Naive thymus-derived CD8-positive, alpha-beta T cell (primary cell): ENCODE data around the gene KIF1A. TPM values are rescaled to one million over a fixed set of nuclear protein-coding genes. Genes with fewer than 3 reads are reported as not detected.
A peak's percentile ranks its signal among the peaks of the same experiment; 100 is the strongest.

ENCODE experiments used
- ATAC-seq, 2 donors: fragments of 150-1000 bp; cut with Tn5 transposase in 1 of 2; sonication (Bioruptor Pico), chemical (Tn5 transposase) in 1 of 2; 1 replicate in 1 of 2; 2 replicates in 1 of 2; pipeline ENCODE4 v1.10.0; 2021; ENCODE audit warnings: mild to moderate bottlenecking in 2 of 2, moderate library complexity in 2 of 2
- POLR2A ChIA-PET: fragments of 350-600 bp; sonication (Branson Sonifier 250); formaldehyde crosslinking; loops from one replicate; lab custom pipeline; 2021; ENCODE audit warnings: antibody characterized with exemption; lab: Charles Lee
- DNase-seq, 10 donors: peaks; one replicate each; pipeline versions ENCODE4 v3.0.0 to v3.0.0-alpha.2; 2020 to 2022
- H3K27ac Mint-ChIP-seq, 10 donors: one replicate each; pipeline ENCODE4 v1.8.0; 2020 to 2022; ENCODE audit warnings: mild to moderate bottlenecking in 10 of 10, mixed read lengths in 10 of 10, moderate library complexity in 4 of 10, inconsistent platforms in 1 of 10
- H3K27me3 Mint-ChIP-seq, 5 donors: one replicate each; pipeline ENCODE4 v1.8.0; 2021 to 2022; ENCODE audit warnings: mixed read lengths in 5 of 5
- H3K36me3 Mint-ChIP-seq, 3 donors: one replicate each; pipeline ENCODE4 v1.8.0; 2020 to 2022; ENCODE audit warnings: mixed read lengths in 3 of 3, mild to moderate bottlenecking in 2 of 3, inconsistent platforms in 1 of 3
- H3K4me1 Mint-ChIP-seq, 4 donors: one replicate each; pipeline ENCODE4 v1.8.0; 2021 to 2022; ENCODE audit warnings: mixed read lengths in 4 of 4
- H3K4me3 Mint-ChIP-seq, 10 donors: one replicate each; pipeline ENCODE4 v1.8.0; 2020 to 2022; ENCODE audit warnings: mild to moderate bottlenecking in 10 of 10, mixed read lengths in 10 of 10, moderate library complexity in 6 of 10, inconsistent platforms in 1 of 10
- H3K9me3 Mint-ChIP-seq, 9 donors: one replicate each; pipeline ENCODE4 v1.8.0; 2020 to 2022; ENCODE audit warnings: mixed read lengths in 9 of 9, mild to moderate bottlenecking in 3 of 9, inconsistent platforms in 1 of 9, moderate library complexity in 1 of 9
- polyA plus RNA-seq, 3 donors: library from polyadenylated mRNA; unstranded; fragments of 300-500 nt; fragmentation: Illumina TruSeq; gene quantifications; one replicate each; pipeline ENCODE4 v1.2.3, GENCODE V29; 2021
- total RNA-seq, 8 experiments: library from RNA in 2 of 8; stranded (reverse) in 2 of 8; gene quantifications; one replicate each; pipeline ENCODE4 v1.2.3 and lab custom pipeline; 2021 to 2026

The KIF1A gene
- total and polyA plus RNA-seq, 5 experiments from 2014 or later = 0.10 TPM; not detected in 4

DNA sequence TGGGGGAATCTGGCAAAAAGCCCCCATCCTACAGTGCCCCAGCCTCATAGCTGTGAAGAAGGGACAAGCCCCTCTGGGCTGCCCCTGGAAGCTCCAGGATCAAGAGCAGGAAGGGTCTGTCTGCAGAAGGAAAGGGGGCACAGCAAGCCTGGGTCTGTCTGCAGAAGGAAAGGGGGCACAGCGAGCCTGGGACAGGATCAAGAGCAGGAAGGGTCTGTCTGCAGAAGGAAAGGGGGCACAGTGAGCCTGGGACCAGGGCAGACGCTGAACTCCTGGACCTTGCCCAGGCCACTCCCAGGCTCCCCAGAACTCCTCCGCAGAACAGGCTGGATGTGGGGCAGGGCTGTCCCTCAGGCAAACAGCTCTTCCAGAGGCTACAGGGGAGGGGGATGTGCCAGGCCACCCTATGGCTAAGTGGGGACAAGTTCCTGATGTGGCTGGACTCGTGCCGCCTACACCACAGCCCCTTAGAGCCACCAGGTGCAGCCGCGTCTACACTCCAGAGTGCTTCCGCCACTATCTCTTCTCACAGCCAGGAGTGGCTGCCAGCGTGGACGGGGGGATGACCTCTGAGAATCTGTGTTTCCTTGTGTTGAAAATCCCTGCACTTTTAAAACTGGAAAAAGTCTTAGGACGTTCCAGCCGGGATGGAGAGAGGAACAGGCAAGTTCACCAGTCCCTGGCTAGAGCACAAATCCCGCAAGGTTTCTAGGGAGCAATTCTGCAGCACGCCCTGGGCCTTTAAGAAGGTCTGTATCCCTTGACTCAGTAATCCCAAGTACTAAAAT, 20.8 kb downstream of the KIF1A start:
- Mint-ChIP-seq H3K36me3 (no peaks in the 10 kb centered on the region), H3K27ac (no peak overlapping the region)
- POLR2A ChIA-PET = no interaction called here

DNA sequence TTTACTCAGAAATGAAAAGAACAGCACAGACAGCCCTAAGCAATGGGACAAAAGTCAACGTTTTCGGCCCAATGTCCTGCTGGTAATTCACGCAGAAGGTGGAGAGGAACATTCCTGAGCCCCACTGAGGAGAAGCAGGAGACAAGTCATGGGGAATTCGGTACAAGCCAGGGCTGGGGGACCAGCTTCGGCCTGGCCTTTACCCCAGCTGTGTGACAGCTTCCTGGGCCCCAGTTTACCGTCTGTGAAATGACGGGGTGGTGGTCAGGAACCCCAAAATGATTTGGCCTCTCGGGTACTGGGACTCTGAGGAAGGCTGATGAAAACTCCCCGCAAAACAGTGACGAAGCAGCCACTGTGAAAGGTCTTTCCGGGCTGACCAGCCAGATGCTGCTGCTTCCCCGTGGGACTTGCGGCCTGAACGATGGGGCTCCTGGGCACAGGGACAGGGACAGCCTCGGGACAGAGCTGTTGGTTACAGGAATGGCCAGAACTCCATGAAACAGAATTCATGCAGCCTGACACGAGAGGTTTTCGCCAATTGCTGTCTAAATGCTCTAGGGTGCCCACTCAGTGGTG, 21.6 kb downstream of the KIF1A start:
- H3K27me3 Mint-ChIP-seq = peaks cover 3 to 71% (median 38%) of the 10 kb centered on the region in 5 donors
- H3K36me3 Mint-ChIP-seq = no peaks in the 10 kb centered on the region
- POLR2A ChIA-PET = no interaction called here
- no peak overlapping the region for H3K4me3 Mint-ChIP-seq
- H3K9me3 Mint-ChIP-seq = no peaks in the 10 kb centered on the region
- H3K4me1 Mint-ChIP-seq = peaks cover 0 to 2% (median 0%) of the 10 kb centered on the region in 4 donors
- ATAC-seq (no peak), DNase-seq (no peak)
- H3K27ac Mint-ChIP-seq = no peak overlapping the region

More for the DNA sequence above, 20.8 kb downstream of the KIF1A start:
- Mint-ChIP-seq H3K9me3 (peaks cover 0 to 3% (median 0%) of the 10 kb centered on the region in 9 donors), H3K4me1 (peaks cover 0 to 2% (median 0%) of the 10 kb centered on the region in 4 donors), H3K27me3 (peaks cover 2 to 71% (median 36%) of the 10 kb centered on the region in 5 donors), H3K4me3 (no peak overlapping the region)
- no peak for DNase-seq
- no peak for ATAC-seq

DNA sequence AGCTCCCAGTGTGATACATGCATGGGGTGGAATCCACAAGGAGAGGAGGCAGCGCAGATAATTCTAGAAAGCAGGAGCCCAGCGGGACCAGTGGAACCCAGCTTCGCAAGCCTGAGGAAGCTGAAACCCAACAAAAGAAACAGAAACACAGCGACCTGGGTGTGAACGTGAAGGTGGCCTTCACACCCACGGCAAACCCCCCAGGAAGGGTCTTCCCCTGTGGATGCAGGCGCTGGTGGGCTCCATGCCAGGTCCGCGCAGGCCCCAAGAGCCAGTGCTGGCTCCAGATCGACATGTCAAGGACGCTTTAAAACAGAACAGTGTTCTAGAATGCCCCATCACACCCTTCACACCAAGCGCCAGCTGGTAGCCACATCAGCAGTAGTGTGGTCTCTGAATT, 22.1 kb downstream of the KIF1A start:
- Mint-ChIP-seq H3K4me1 (peaks cover 0 to 2% (median 0%) of the 10 kb centered on the region in 4 donors), H3K27me3 (peaks cover 3 to 65% (median 39%) of the 10 kb centered on the region in 5 donors), H3K36me3 (no peaks in the 10 kb centered on the region), H3K27ac (no peak overlapping the region), H3K9me3 (no peaks in the 10 kb centered on the region), H3K4me3 (no peak overlapping the region)
- no peak for ATAC-seq
- POLR2A ChIA-PET = no interaction called here
- DNase-seq = no peak

DNA sequence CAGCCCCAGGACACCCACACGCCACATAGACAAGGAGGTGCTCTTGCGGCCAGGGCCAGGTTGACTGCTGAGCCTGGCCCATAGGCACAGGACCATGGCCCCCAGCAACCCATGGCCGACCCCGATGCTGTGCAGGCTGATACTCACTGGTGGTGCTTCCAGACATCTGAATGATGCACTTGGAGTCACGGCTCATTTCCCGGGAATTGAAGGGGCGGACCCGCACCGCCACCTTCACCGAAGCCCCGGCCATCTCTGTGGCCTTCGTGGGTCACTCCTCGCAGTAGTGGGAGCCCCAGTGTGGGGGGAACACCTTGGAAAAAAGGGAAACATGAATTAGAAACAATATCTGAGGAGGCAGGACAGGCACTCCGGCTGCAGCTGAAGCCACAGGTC, 22.5 kb downstream of the KIF1A start:
- Mint-ChIP-seq H3K4me3 (no peak overlapping the region), H3K27me3 (peaks cover 3 to 65% (median 39%) of the 10 kb centered on the region in 5 donors), H3K9me3 (no peaks in the 10 kb centered on the region), H3K4me1 (peaks cover 0 to 2% (median 0%) of the 10 kb centered on the region in 4 donors), H3K36me3 (no peaks in the 10 kb centered on the region), H3K27ac (no peak overlapping the region)
- POLR2A ChIA-PET = no interaction called here
- DNase-seq = no peak
- no peak for ATAC-seq

DNA sequence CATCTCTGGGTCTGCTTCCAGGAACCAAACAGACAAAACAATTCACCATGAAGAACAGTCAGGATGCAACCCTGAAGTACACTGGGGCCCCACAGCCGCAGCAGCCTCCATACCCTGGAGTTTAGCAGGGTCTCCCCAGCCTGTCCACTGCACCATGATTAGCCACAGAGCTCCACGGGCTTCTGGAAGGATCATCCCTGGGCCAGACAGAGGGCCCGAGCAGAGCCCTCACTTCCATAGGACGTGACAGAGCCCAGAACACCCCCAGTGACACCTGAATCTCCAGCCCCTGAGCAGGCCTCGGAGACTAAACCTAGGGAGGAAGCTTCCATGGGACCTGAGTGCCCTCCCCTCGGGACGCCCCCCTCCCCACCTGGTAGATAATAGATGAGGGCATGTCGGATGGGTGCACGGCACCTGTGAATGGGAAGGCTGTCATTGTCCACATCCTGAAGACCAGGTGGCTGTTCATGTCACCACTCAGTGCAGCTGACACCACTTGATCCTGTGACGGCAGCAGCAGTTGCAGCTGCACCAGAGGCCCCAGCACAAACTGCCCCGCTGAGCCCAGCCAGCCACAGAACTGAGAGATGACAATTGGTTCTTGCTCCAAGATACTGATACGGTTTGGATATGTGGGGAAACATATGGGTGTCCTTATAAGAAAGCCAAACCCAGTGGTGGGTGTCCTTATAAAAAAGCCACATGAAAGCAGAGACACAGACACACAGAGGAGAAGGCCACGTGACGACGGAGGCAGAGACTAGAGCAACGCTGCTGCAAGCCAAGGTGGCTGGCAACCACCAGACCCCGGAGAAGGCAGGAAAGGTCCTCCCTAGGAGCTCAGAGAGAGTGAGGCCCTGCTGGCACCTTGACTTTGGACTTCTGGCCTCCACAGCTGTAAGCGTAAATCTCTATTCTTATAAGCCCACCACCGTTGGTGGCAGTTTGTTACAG, 23.2 kb downstream of the KIF1A start:
- DNase-seq (no peak), ATAC-seq (no peak)
- Mint-ChIP-seq H3K9me3 (no peaks in the 10 kb centered on the region), H3K4me1 (peaks cover 0 to 2% (median 0%) of the 10 kb centered on the region in 4 donors), H3K27me3 (peaks cover 3 to 64% (median 39%) of the 10 kb centered on the region in 5 donors), H3K27ac (no peak overlapping the region), H3K36me3 (no peaks in the 10 kb centered on the region), H3K4me3 (no peak overlapping the region)
- POLR2A ChIA-PET = no interaction called here

DNA sequence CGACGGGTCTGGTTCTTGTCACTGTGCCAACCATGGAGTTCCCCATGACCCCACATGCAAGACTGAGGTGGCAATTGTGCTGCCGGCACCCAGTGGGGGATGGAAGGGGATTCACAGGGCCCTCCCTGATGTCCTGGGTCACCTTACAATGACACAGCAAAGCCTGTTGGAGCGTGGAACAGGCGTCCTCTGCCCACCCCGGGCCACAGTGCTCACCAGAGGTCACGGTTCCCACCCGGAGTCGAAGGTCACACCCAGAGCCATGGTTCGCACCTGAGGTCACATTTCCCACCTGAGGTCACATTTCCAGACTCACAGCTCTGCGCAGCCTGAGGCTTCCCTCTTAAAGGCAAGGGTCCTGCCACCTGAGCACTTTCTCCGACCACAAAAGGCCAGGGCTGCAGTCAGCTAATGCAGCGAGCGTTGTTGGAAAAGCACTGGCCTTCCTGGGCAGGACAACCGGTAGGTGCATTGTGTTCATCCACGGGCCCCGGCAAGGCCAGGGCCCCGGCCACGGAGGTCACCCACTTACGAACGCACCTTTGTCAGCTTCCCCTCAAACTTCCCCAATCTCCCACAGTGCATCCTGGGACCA, 24.0 kb downstream of the KIF1A start:
- no peaks in the 10 kb centered on the region for H3K9me3 Mint-ChIP-seq
- peaks cover 0 to 2% (median 0%) of the 10 kb centered on the region in 4 donors for H3K4me1 Mint-ChIP-seq
- POLR2A ChIA-PET = no interaction called here
- ATAC-seq (no peak), DNase-seq (no peak)
- no peak overlapping the region for H3K27ac Mint-ChIP-seq
- H3K4me3 Mint-ChIP-seq = no peak overlapping the region
- peaks cover 2 to 56% (median 36%) of the 10 kb centered on the region in 5 donors for H3K27me3 Mint-ChIP-seq
- H3K36me3 Mint-ChIP-seq = no peaks in the 10 kb centered on the region

DNA sequence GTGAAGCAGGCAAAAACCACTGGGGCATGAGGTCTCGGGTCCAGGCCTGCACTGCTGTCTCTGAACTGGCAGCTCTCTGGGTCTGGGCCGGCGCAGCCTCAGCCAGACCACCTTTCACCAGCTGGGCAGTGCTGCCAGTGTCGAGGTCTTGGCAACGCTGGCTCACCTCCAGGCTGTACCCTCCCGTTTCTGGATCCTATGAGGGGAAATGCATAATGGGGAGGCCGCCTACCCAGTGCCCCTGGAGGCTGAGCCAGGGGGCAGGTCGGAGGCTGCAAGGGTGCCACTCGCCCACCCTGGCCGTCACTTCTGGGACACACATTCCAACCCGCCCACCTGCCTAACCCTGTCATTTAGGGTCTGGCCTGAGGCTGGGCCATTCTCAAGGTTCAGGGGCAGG, 24.6 kb downstream of the KIF1A start:
- POLR2A ChIA-PET = no interaction called here
- peaks cover 2 to 50% (median 33%) of the 10 kb centered on the region in 5 donors for H3K27me3 Mint-ChIP-seq
- no peak overlapping the region for H3K27ac Mint-ChIP-seq
- H3K9me3 Mint-ChIP-seq = no peaks in the 10 kb centered on the region
- ATAC-seq (no peak), DNase-seq (no peak)
- no peaks in the 10 kb centered on the region for H3K36me3 Mint-ChIP-seq
- H3K4me1 Mint-ChIP-seq = peaks cover 0 to 2% (median 0%) of the 10 kb centered on the region in 4 donors
- H3K4me3 Mint-ChIP-seq = no peak overlapping the region

DNA sequence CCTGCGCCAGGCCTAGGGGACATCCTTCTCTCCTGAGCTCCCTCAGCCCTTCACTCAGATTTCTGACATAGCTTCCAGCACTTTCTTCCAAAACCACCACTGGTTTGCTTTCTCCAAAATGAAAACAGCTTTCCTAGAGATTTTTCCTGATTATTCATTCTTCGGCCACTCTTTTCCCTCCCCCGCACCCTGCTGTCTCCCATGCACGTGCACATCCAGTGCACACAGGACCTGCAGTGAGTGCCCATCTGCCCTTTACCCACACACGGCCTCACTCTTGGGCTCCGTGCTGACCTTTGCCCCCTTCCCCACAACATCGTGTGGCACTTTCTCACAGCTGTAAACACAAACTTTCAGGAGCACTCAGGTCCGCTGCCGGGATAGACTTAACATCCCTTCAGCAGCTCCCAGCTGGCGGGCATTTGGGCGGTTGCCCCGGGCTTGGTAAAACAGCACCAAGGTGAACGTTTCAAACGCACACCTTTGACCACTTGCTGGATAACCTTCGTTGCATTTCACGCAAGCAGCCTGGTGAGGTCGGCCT, 25.8 kb downstream of the KIF1A start:
- ATAC-seq (no peak), DNase-seq (no peak)
- H3K27me3 Mint-ChIP-seq = peaks cover 2 to 43% (median 27%) of the 10 kb centered on the region in 5 donors
- H3K9me3 Mint-ChIP-seq = no peaks in the 10 kb centered on the region
- POLR2A ChIA-PET = no interaction called here
- no peak overlapping the region for H3K4me3 Mint-ChIP-seq
- peaks cover 0 to 2% (median 0%) of the 10 kb centered on the region in 4 donors for H3K4me1 Mint-ChIP-seq
- H3K36me3 Mint-ChIP-seq = no peaks in the 10 kb centered on the region
- no peak overlapping the region for H3K27ac Mint-ChIP-seq

DNA sequence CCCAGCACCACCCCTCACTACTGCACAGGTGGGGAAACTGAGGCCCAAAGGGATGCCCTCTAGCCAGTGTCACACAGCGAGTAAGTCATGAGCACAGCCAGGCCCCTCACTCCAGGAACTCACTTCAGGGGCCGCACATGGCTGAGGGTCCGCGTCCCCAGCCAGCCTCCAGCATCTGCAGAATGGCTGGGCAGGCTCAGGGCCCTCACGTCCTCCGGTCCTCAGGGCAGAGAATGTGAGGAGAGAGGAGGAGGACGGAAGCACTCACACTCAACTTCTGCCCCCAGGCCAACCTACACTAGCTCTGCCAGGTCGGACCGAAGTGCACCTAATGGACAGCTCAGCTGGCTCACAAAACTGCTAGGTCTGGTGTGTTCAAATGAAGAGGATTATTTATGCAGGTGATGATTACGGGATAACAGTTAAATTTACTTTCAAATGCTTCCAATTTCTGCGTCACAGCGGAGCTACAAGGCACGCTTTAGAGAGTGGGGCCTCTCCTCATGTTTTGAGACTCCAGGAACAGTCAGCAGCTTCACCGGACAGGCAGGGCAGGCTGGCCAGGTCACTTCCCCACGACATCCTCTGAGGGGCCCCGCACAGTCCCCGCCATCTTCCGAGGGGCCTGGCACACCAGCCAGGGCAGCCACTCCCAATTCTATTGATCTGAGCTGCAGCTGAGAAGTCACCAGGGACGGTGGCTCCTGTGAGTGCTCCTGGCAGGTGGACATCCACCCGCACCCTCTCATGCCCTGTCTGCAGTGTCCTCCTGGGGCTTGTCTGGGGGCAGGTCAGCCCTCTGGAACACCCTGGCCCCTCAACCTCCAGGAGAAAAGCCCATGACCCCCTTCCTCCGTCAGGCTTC, 26.5 kb downstream of the KIF1A start:
- POLR2A ChIA-PET = no interaction called here
- Mint-ChIP-seq H3K36me3 (no peaks in the 10 kb centered on the region), H3K9me3 (no peaks in the 10 kb centered on the region), H3K27me3 (peaks cover 2 to 40% (median 25%) of the 10 kb centered on the region in 5 donors), H3K4me3 (no peak overlapping the region), H3K27ac (no peak overlapping the region), H3K4me1 (peaks cover 0 to 2% (median 0%) of the 10 kb centered on the region in 4 donors)
- DNase-seq (peak in 1 of 10 donors; percentile 1), ATAC-seq (no peak)

DNA sequence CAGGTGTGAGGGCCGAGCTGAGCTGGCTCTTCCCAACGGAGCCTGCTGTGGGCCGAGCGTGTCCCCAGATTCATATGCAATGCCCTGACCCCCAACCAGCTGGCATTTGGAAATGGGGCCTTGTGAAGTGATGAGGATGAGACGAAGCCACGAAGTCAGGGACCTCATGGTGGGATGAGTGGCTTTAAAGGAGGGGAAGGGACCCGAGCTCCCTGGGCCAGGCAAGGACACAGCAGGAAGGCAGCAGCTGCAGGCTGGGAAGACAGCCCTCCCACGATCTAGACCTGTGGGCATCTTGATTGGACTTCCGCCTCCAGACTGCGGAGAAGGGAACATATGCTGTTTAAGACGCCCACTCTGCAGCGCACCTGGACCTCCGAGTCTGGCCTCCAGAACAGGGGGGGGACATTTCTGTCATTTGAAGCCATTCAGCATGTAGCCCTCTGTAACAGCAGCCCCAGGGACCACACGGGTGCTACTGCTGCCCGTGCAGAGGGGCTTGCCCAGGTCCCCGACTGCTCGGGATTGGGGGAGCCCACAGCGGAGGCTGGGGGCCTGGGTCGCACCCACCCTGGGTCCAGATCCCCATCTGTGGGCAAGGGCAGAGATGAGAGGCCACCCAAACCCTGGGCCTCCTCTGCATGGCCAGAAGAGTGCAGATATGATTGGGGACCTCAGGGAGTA, 27.2 kb downstream of the KIF1A start:
- Mint-ChIP-seq H3K4me1 (peaks cover 0 to 5% (median 0%) of the 10 kb centered on the region in 4 donors), H3K4me3 (no peak overlapping the region), H3K27ac (no peak overlapping the region), H3K27me3 (peaks cover 2 to 42% (median 18%) of the 10 kb centered on the region in 5 donors), H3K36me3 (no peaks in the 10 kb centered on the region), H3K9me3 (no peaks in the 10 kb centered on the region)
- ATAC-seq = no peak
- POLR2A ChIA-PET = no interaction called here
- DNase-seq = no peak
